GM23338 (cell line): ENCODE data around the gene NAP1L4. TPM values are rescaled to one million over a fixed set of nuclear protein-coding genes. Genes with fewer than 3 reads are reported as not detected.

ENCODE experiments used
- ATAC-seq: fragments of 200-7000 bp; cut with Tn5 transposase; 3 replicates; pipeline ENCODE4 v1.9.1; 2020
- DNase-seq: peaks from one replicate; pipeline ENCODE4 v3.0.0-alpha.2; 2015; ENCODE audit warnings: low spot score
- H2AFZ ChIP-seq: fragments of 200-600 bp; sonication (generic); 2 replicates; pipeline ENCODE4 v1.8.0; 2016; ENCODE audit warnings: antibody characterized with exemption, mild to moderate bottlenecking, moderate library complexity
- H3F3A ChIP-seq: fragments of 200-600 bp; sonication (generic); replicated peaks from 2 replicates; pipeline ENCODE4 v1.8.0; 2017; ENCODE audit warnings: antibody characterized with exemption, mixed run types, low read depth
- H3K27ac ChIP-seq: fragments of 200-600 bp; sonication (generic); 2 replicates; pipeline ENCODE4 v1.6.1; 2016; ENCODE audit warnings: low read depth
- H3K27me3 ChIP-seq: fragments of 200-600 bp; sonication (generic); 2 replicates; pipeline ENCODE4 v1.8.0; 2016; ENCODE audit warnings: mild to moderate bottlenecking, mixed run types, moderate library complexity; ENCODE audit not compliant: insufficient read depth
- H3K36me3 ChIP-seq: fragments of 200-600 bp; sonication (generic); 2 replicates; pipeline ENCODE4 v1.8.0; 2016; ENCODE audit warnings: mild to moderate bottlenecking; ENCODE audit not compliant: insufficient read depth
- H3K4me1 ChIP-seq: fragments of 200-600 bp; sonication (generic); 2 replicates; pipeline ENCODE4 v1.8.0; 2016; ENCODE audit warnings: mild to moderate bottlenecking, moderate library complexity; ENCODE audit not compliant: insufficient read depth
- H3K4me2 ChIP-seq: fragments of 200-600 bp; sonication (generic); 2 replicates; pipeline ENCODE4 v1.7.1; 2017; ENCODE audit warnings: mixed run types
- H3K4me3 ChIP-seq: fragments of 200-600 bp; sonication (generic); 2 replicates; pipeline ENCODE4 v1.6.1; 2016; ENCODE audit warnings: mixed run types
- H3K79me2 ChIP-seq: fragments of 200-600 bp; sonication (generic); replicated peaks from 2 replicates; pipeline ENCODE4 v1.8.0; 2017; ENCODE audit warnings: mild to moderate bottlenecking; ENCODE audit not compliant: insufficient read depth
- H3K9me2 ChIP-seq: fragments of 200-600 bp; sonication (generic); 2 replicates; pipeline ENCODE4 v1.8.0; 2017; ENCODE audit not compliant: insufficient read depth
- H4K20me1 ChIP-seq: fragments of 200-600 bp; sonication (generic); replicated peaks from 2 replicates; pipeline ENCODE4 v1.8.0; 2017; ENCODE audit warnings: mild to moderate bottlenecking; ENCODE audit not compliant: insufficient read depth
- H3K27ac Mint-ChIP-seq: 2 replicates; pipeline ENCODE4 v1.8.0; 2020; ENCODE audit warnings: inconsistent platforms, mild to moderate bottlenecking, moderate library complexity, mixed read lengths
- H3K27me3 Mint-ChIP-seq: 3 replicates; pipeline ENCODE4 v1.8.0; 2022; ENCODE audit warnings: low read depth, mild to moderate bottlenecking, moderate library complexity, mixed read lengths, inconsistent platforms; ENCODE audit not compliant: insufficient read depth, poor library complexity
- H3K36me3 Mint-ChIP-seq: 3 replicates; pipeline ENCODE4 v1.8.0; 2021; ENCODE audit warnings: low read depth, mild to moderate bottlenecking, inconsistent platforms, moderate library complexity, mixed read lengths
- H3K4me1 Mint-ChIP-seq: 3 replicates; pipeline ENCODE4 v1.8.0; 2020; ENCODE audit warnings: mild to moderate bottlenecking, inconsistent platforms, mixed read lengths
- H3K4me3 Mint-ChIP-seq: 3 replicates; pipeline ENCODE4 v1.8.0; 2021; ENCODE audit warnings: moderate library complexity, mild to moderate bottlenecking, inconsistent platforms, mixed read lengths
- H3K9me3 Mint-ChIP-seq: 3 replicates; pipeline ENCODE4 v1.8.0; 2020; ENCODE audit warnings: moderate library complexity, mild to moderate bottlenecking, inconsistent platforms, mixed read lengths
- CTCF ChIP-seq, 2 experiments: fragments of 200-600 bp in 1 of 2; sonication (generic) in 1 of 2; conservative IDR thresholded peaks; 2 replicates each; pipeline versions ENCODE4 v1.5.1 to v1.6.1; 2016 to 2017; ENCODE audit warnings: antibody characterized with exemption in 2 of 2, low read depth in 2 of 2, mild to moderate bottlenecking in 2 of 2, moderate library complexity in 1 of 2
- EZH2phosphoT487 ChIP-seq: fragments of 200-600 bp; sonication (generic); IDR thresholded peaks from one replicate; pipeline ENCODE4 v1.8.1; 2018; ENCODE audit warnings: antibody characterized with exemption; ENCODE audit not compliant: unreplicated experiment
- JUNB ChIP-seq: IDR thresholded peaks from one replicate; pipeline ENCODE4 v1.6.1; 2016; ENCODE audit warnings: antibody characterized with exemption; ENCODE audit not compliant: unreplicated experiment
- POLR2AphosphoS5 ChIP-seq: IDR thresholded peaks from 2 replicates; pipeline ENCODE4 v1.6.1; 2016; ENCODE audit warnings: antibody characterized with exemption, low read depth
- STAT1 ChIP-seq: IDR thresholded peaks from one replicate; pipeline ENCODE4 v1.6.1; 2016; ENCODE audit warnings: antibody characterized with exemption; ENCODE audit not compliant: unreplicated experiment
- ZNF462 ChIP-seq: fragments of 250-450 bp; sonication (Bioruptor Pico); IDR thresholded peaks from 2 replicates; pipeline ENCODE4 v1.5.0; 2020; ENCODE audit warnings: mild to moderate bottlenecking, moderate library complexity
- polyA plus RNA-seq: library from polyadenylated mRNA; unstranded; fragments of >200 nt; fragmentation: Nextera tagmentation; extraction: Ambion mirVana; gene quantifications from 2 replicates; pipeline ENCODE4 v1.2.1, GENCODE V29; 2016
- total RNA-seq: library from RNA; depleted of rRNA; stranded (reverse); fragments of >200 nt; shearing (Covaris generic); gene quantifications from 2 replicates; pipeline ENCODE4 v1.2.3, GENCODE V29; 2014

NAP1L4 gene
- total and polyA plus RNA-seq, 2 experiments from 2014 or later = 181 to 189 TPM

GRCh38 chr11:3040881-3041280 lies 48.8 kb upstream of the NAP1L4 start (continued):
- TF ChIP-seq ZNF462 (CRISPR knock-in tag) (no peak), JUNB (no peak), STAT1 (no peak)

GRCh38 chr11:3037945-3038271 lies 45.8 kb upstream of the NAP1L4 start:
- H3K9me3 Mint-ChIP-seq = no peaks in the 10 kb centered on the region
- no peak overlapping the region for H3K4me3 Mint-ChIP-seq
- no peaks in the 10 kb centered on the region for H3K4me1 Mint-ChIP-seq
- DNase-seq = no peak
- Histone ChIP-seq H4K20me1 (peaks cover 32% of the 10 kb centered on the region), H3K27ac (no peak overlapping the region), H3K4me1 (no peaks in the 10 kb centered on the region), H3K27me3 (no peaks in the 10 kb centered on the region), H3K9me2 (no peaks in the 10 kb centered on the region), H2AFZ (no peak overlapping the region), H3K36me3 (peaks cover 73% of the 10 kb centered on the region), H3K79me2 (peaks cover 59% of the 10 kb centered on the region), H3K4me2 (no peak overlapping the region), H3K4me3 (no peak overlapping the region), H3F3A (peaks cover 24% of the 10 kb centered on the region)
- peaks cover 90% of the 10 kb centered on the region for H3K36me3 Mint-ChIP-seq
- H3K27ac Mint-ChIP-seq = no peak overlapping the region
- ATAC-seq = no peak
- peaks cover 5% of the 10 kb centered on the region for H3K27me3 Mint-ChIP-seq
- no peak for TF ChIP-seq ZNF462 (CRISPR knock-in tag)
- TF ChIP-seq JUNB = no peak
- TF ChIP-seq EZH2phosphoT487 = no peak
- no peak for TF ChIP-seq POLR2AphosphoS5
- no peak for TF ChIP-seq CTCF (conservative IDR thresholded peaks at IDR 0.05; ENCODE audit: low read depth in 2 of 2)
